ENCODE results near the gene PDE4D. TPM values are rescaled to one million over a fixed set of nuclear protein-coding genes. Genes with fewer than 3 reads are reported as not detected.

PDE4D gene
- total RNA-seq, 1 experiment from 2014 or later: 2.4 TPM

- Histone ChIP-seq H3K4me3 (ENCODE audit: low read depth in 2 of 2, low read length in 2 of 2) (no peak overlapping the region), H3K27me3 (ENCODE audit: control insufficient read depth, insufficient read depth, low read length) (no peaks in the 10 kb centered on the region), H3K4me1 (ENCODE audit: control insufficient read depth, insufficient read depth, low read length) (no peaks in the 10 kb centered on the region), H3K27ac (ENCODE audit: low read length) (no peak overlapping the region), H3K9me3 (ENCODE audit: control insufficient read depth, insufficient read depth, low read depth, low read length) (no peaks in the 10 kb centered on the region), H3K36me3 (ENCODE audit: control insufficient read depth, insufficient read depth, low read length) (no peaks in the 10 kb centered on the region)
- no TSS peak for BruUV-seq (replicated peaks)
- ChIA-PET POLR2A (no interaction called here), CTCF (no interaction called here)
- no peak for DNase-seq (ENCODE audit: low read depth, low spot score)
- in situ Hi-C loops (cut with HindIII; ENCODE audit: low pct_unique_long_range_greater_than_20kb, low sequenced_read_pairs): no loop called here
- intact Hi-C loops (cut with micrococcal nuclease; ENCODE audit: unreplicated experiment): no loop called here
- TF ChIP-seq REST (IDR thresholded peaks at IDR 0.05; ENCODE audit: insufficient read depth in 1 of 2, low read depth in 2 of 2, low read length in 1 of 2) (no peak), POLR2AphosphoS5 (IDR thresholded peaks at IDR 0.05; ENCODE audit: low read depth, low read length) (no peak), SIN3A (IDR thresholded peaks at IDR 0.05; ENCODE audit: borderline replicate concordance, insufficient read depth, low read depth, low read length) (no peak), CTCF (IDR thresholded peaks at IDR 0.05) (no peak), TCF7L2 (IDR thresholded peaks at IDR 0.05; ENCODE audit: low read depth, low read length) (no peak)
- ATAC-seq: no peak
Measured at GRCh38 chr5:59830536-59831200, 62.9 kb downstream of the PDE4D start.

GRCh38 chr5:59829922-59830321 lies 63.6 kb downstream of the PDE4D start:
- H3K4me3 ChIP-seq (ENCODE audit: low read depth in 2 of 2, low read length in 2 of 2): no peak overlapping the region
- intact Hi-C loops (cut with micrococcal nuclease; ENCODE audit: unreplicated experiment) (no loop called here), in situ Hi-C loops (cut with HindIII; ENCODE audit: low pct_unique_long_range_greater_than_20kb, low sequenced_read_pairs) (no loop called here)
- POLR2A ChIA-PET: no interaction called here
- CTCF ChIA-PET: no interaction called here
- H3K27ac ChIP-seq (ENCODE audit: low read length): no peak overlapping the region
- ATAC-seq (no peak), DNase-seq (ENCODE audit: low read depth, low spot score) (no peak)
- TF ChIP-seq REST (IDR thresholded peaks at IDR 0.05; ENCODE audit: insufficient read depth in 1 of 2, low read depth in 2 of 2, low read length in 1 of 2): no peak
- no peak for TF ChIP-seq TCF7L2 (IDR thresholded peaks at IDR 0.05; ENCODE audit: low read depth, low read length)
- no peak for TF ChIP-seq POLR2AphosphoS5 (IDR thresholded peaks at IDR 0.05; ENCODE audit: low read depth, low read length)
- no peak for TF ChIP-seq CTCF (IDR thresholded peaks at IDR 0.05)
- no peak for TF ChIP-seq SIN3A (IDR thresholded peaks at IDR 0.05; ENCODE audit: borderline replicate concordance, insufficient read depth, low read depth, low read length)
- no peaks in the 10 kb centered on the region for H3K36me3 ChIP-seq (ENCODE audit: control insufficient read depth, insufficient read depth, low read length)
- H3K4me1 ChIP-seq (ENCODE audit: control insufficient read depth, insufficient read depth, low read length): no peaks in the 10 kb centered on the region
- no peaks in the 10 kb centered on the region for H3K9me3 ChIP-seq (ENCODE audit: control insufficient read depth, insufficient read depth, low read depth, low read length)
- no TSS peak for BruUV-seq (replicated peaks)
- H3K27me3 ChIP-seq (ENCODE audit: control insufficient read depth, insufficient read depth, low read length): no peaks in the 10 kb centered on the region
